ENCODE measurements around the gene ATG9B.

ATG9B gene

GRCh38 chr7:150981644-150982043 lies 42.6 kb downstream of the ATG9B start:
- DNase-seq (ENCODE audit: low read depth, low spot score): no peak

DNA sequence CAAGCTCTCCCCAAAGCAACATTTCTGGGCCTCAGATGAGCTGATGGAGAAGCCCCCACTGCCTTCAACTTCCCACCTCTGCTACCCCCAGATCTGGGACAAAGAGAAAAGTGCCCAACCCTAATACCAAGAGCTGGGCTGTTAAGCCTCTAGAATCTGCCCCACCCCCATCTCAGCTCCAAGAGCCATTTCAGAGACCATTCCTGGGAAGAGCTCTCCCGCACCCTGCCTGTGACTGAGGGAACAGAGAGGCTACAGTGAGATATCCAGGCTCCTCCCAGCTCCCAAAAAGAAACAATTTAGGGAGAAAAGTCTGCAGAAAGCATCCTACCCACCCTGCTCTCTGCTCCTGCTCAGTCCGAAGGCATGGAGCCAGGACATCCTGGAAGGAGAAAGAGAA lies 43.6 kb downstream of the ATG9B start:
- DNase-seq (ENCODE audit: low read depth, low spot score): no peak

DNA sequence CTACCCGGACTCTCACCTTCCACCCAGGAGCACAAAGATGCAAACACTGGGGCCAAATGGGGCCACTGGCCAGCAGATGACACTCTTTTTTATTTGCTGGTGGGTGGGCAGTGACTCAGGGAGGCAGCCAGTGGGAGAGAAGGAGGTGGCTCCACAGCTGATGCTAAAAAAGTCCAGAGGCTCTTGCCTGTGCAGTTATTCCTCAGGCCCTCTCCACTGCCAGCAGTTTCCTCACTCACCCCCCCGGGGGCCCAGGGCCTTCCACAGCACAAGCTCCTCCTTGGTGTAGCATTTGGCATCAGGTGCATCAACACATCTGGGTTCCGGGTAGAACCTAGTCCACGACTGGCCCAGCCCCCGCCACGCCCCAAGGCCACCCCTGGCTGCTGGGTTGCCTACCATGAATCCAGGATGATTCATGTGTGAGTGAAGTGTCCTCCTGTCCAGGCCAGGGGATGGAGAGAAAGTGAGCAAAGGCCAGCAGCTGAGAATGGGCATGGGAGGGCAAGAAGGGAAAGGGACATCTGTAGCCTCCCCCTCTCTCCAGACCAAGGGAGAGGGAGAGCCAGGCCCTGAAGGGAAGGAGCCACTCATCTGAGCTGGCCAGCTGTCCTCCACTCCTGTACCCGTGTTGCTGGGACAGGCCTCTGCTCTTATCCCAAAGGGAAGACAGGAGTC lies 44.4 kb downstream of the ATG9B start:
- DNase-seq (ENCODE audit: low read depth, low spot score): no peak

- no peak for DNase-seq (ENCODE audit: low read depth, low spot score)
Observed at GRCh38 chr7:150978126-150978789, 46.0 kb downstream of the ATG9B start, which contains the start of gene KCNH2. Gene KCNH2, minus strand, starts transcription at chr7:150978321. Its CDS starts 408 bp downstream, at chr7:150977913.

DNA sequence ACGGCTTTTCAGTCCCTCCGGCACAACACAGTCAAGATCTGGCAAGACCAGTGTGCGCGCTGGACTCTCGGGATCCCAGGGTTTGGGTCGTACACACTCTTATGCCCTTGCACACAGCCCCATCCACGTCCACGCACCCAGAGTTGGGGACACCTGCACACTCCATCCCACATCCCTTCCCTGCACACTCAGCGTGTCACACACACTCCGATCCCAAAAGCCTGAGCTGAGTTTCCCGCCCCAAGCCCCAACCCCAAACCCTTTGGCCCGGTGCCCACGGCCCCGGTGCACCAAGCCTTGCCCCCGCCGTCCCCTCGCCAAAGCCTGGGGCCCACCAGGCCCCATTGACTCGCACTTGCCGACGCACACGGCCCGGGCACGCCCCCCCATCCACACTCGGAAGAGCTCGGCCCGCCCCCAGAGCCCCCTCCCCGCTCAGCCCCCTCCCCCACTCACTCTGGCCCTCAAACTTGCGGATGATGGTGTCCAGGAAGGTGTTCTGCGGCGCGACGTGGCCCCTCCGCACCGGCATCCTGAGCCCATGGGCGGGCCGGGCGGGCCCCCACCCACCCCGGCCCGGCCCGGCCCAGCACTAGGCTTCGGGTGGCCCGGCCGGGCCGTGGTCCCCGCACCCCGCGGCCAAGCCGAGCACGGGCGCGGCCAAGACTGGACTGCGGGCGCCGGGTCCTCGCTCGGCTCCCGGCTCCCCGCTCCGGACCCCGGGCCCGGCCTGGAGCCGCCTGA lies 46.7 kb downstream of the ATG9B start:
- DNase-seq (ENCODE audit: low read depth, low spot score): no peak

- no peak for DNase-seq (ENCODE audit: low read depth, low spot score)
Observed at GRCh38 chr7:150976529-150977381, 47.5 kb downstream of the ATG9B start.

- DNase-seq (ENCODE audit: low read depth, low spot score): no peak
Observed at GRCh38 chr7:150975536-150976319, 48.6 kb downstream of the ATG9B start.

DNA sequence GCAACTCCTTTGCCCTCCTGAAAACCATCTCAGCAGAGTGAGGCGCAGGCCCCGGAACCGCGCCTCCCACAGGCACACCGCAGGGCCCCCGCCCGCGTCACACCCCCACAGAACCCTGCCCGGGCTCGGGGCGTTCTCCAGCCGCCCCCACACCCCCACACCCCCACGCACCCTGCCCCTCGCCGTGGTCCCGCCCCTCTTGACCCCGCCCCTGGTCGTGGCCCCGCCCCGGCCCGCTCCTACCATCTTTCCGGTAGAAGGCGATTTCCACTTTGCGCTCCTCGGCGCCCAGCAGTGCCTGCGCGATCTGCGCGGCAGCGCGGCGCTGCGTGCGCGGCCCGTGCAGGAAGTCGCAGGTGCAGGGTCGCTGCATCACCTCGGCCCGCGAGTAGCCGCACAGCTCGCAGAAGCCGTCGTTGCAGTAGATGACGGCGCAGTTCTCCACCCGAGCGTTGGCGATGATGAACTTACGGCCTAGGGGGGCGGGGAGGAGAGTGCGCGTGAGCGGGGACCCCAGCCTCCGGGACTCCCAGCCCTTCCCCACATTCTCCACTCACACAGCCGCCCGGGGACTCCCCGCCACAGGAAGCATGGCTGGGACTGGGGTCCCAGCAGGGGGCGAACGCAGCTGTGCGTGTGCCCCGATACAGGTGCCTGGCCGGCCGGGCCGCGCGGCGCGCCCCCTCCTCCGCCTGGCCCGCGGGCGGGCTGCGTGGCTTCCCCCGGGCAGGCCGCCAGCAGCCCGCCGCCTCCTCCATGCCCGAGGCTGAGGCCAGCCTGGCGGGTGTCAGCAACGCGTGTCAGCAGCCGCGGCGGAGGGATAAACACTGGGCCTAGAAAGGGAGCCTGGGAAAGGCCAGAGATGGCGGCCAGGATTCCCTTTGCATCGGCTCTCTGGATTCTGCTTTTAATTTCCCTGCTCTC lies 49.6 kb downstream of the ATG9B start:
- no peak for DNase-seq (ENCODE audit: low read depth, low spot score)

GRCh38 chr7:150973571-150974451 lies 50.5 kb downstream of the ATG9B start:
- DNase-seq (ENCODE audit: low read depth, low spot score): no peak

GRCh38 chr7:150972741-150973140 lies 51.6 kb downstream of the ATG9B start:
- DNase-seq (ENCODE audit: low read depth, low spot score): no peak

GRCh38 chr7:150972023-150972468 lies 52.2 kb downstream of the ATG9B start:
- no peak for DNase-seq (ENCODE audit: low read depth, low spot score)

- DNase-seq (ENCODE audit: low read depth, low spot score): no peak
Observed at GRCh38 chr7:150971242-150972022, 52.9 kb downstream of the ATG9B start.

DNA sequence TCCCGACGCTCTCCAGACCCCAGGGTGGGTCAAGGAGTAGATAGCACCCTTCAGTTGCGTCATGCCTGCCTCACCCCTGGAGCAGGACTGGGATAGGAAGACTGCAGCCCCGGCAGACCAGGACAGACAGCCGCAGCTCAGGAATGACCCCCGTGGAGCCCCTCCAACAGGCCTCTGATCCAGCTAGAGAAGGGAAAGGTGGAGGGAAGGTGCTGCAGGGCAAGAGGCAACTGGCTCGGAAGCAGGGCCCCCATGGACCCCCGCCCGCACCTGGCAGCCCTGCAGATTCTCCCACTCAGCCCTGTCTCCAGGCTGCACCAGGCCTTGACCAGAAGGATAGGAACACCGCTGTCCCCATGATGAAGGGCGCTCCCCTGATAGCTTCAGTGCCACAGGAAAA lies 53.9 kb downstream of the ATG9B start:
- DNase-seq (ENCODE audit: low read depth, low spot score): no peak

DNA sequence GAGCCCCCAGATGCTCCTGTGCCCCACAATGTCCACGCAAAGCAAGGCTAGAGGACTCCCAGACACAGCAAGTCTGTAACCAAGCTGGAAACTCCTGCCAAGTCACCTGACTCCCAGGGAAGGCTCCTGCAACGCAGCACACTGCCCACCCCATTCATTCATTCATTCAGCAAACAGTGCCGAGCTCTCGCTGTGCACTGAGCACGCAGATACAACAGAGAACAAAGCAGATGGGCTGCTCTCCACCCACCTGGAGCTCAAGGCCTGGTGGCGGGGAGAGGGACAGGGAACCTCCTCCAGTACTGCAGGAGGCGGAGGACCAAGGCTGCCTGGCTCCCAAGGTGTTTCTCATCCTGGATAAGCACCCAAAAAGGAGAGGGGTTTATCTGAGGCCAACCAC lies 54.8 kb downstream of the ATG9B start:
- DNase-seq (ENCODE audit: low read depth, low spot score): no peak

- no peak for DNase-seq (ENCODE audit: low read depth, low spot score)
Observed at GRCh38 chr7:150968734-150969372, 55.4 kb downstream of the ATG9B start.

DNA sequence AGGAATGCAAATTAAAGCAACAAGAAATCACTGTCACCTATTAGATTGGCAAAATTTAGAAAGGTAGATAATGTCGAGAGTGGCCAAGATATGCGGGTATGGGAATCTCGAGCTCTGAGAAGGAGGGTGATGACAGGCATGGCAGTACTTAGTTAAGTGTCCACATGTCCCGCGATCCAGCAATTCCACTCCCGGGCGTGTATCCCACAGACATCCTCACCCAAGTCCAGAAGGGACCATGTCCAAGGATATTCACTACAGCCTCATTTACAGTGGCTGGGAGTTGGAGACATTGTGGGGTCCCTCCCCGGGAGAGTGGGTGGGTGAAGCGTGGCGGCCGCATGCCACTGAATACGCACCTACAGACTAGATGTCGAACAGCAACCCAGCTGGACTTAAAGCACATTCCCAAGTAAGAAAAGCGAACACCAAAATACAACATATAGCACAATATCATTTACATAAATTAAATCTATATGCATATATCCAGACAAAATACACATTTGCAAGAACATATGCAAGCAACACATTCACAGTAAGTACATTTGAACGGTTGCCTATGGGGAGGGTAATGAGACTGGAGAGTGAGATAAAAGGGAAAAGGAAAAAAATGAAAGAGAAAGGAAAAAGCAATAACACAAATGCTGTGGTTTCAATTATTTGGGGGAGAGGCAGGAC lies 56.1 kb downstream of the ATG9B start:
- DNase-seq (ENCODE audit: low read depth, low spot score): no peak

GRCh38 chr7:150967349-150967748 lies 56.9 kb downstream of the ATG9B start:
- no peak for DNase-seq (ENCODE audit: low read depth, low spot score)

Data from smooth muscle cell of the brain vasculature (primary cell).